Measurements from ENCODE around the gene FOCAD. TPM values are rescaled to one million over a fixed set of nuclear protein-coding genes. Genes with fewer than 3 reads are reported as not detected.

The FOCAD gene
- total RNA-seq, 8 experiments from 2014 or later: 23.1 to 59.7 (median 43.2) TPM

- H3K27ac ChIP-seq: no peak overlapping the region
- H3K4me3 ChIP-seq: no peak overlapping the region
- ATAC-seq (replicated peaks in 6 of 8): peak in 2 of 8 experiments; percentile 79 to 85
- in situ Hi-C loops (cut with MboI; ENCODE audit: low pct_unique_long_range_greater_than_20kb in 2 of 9, low sequenced_read_pairs in 9 of 9, unreplicated experiment in 9 of 9): no loop called here
- WGBS, 10 experiments: 0 to 90% (median 57%) methylated on average over 1 of the region's 1 CpG; no CpG with 5 or more reads in 1 of the 10 experiments
- peaks cover 0 to 45% of the 10 kb centered on the region in 2 donors for H3K4me1 ChIP-seq (replicated peaks in 1 of 2)
These were observed 62.9 kb downstream of the FOCAD start for GRCh38 chr9:20746967-20747366.

- in situ Hi-C loops (cut with MboI; ENCODE audit: low pct_unique_long_range_greater_than_20kb in 2 of 9, low sequenced_read_pairs in 9 of 9, unreplicated experiment in 9 of 9): no loop called here
- Histone ChIP-seq H3K4me3 (no peak overlapping the region), H3K4me1 (replicated peaks in 1 of 2) (peaks cover 0 to 26% of the 10 kb centered on the region in 2 donors), H3K27ac (no peak overlapping the region)
- WGBS, 10 experiments: 0 to 50% (median 33%) methylated on average over 1 of the region's 1 CpG; no CpG with 5 or more reads in 5 of the 10 experiments
- ATAC-seq (replicated peaks in 6 of 8): peak in 6 of 8 experiments; percentile 41 to 79 (median 60)
These were observed 65.6 kb downstream of the FOCAD start for GRCh38 chr9:20749496-20750198.

GRCh38 chr9:20753761-20754160 lies 69.7 kb downstream of the FOCAD start:
- ATAC-seq (replicated peaks in 6 of 8): no peak
- Histone ChIP-seq H3K4me1 (replicated peaks in 1 of 2) (peaks cover 0 to 21% of the 10 kb centered on the region in 2 donors), H3K27ac (no peak overlapping the region), H3K4me3 (no peak overlapping the region)
- in situ Hi-C loops (cut with MboI; ENCODE audit: low pct_unique_long_range_greater_than_20kb in 2 of 9, low sequenced_read_pairs in 9 of 9, unreplicated experiment in 9 of 9): no loop called here
- WGBS, 10 experiments: 22 to 100% (median 71%) methylated on average over 1 to 3 of the region's 3 CpGs; no CpG with 5 or more reads in 1 of the 10 experiments

- no peak overlapping the region for H3K4me3 ChIP-seq
- WGBS, 10 experiments: 40 to 100% (median 73%) methylated on average over 1 to 2 of the region's 2 CpGs; no CpG with 5 or more reads in 2 of the 10 experiments
- H3K27ac ChIP-seq: no peak overlapping the region
- peak in 2 of 8 experiments; percentile 45 to 66 for ATAC-seq (replicated peaks in 6 of 8)
- peaks cover 0 to 13% of the 10 kb centered on the region in 2 donors for H3K4me1 ChIP-seq (replicated peaks in 1 of 2)
- in situ Hi-C loops (cut with MboI; ENCODE audit: low pct_unique_long_range_greater_than_20kb in 2 of 9, low sequenced_read_pairs in 9 of 9, unreplicated experiment in 9 of 9): no loop called here
These were observed 70.5 kb downstream of the FOCAD start for GRCh38 chr9:20754556-20754955.

GRCh38 chr9:20760246-20760891 lies 76.3 kb downstream of the FOCAD start:
- H3K4me3 ChIP-seq: no peak overlapping the region
- in situ Hi-C loops (cut with MboI; ENCODE audit: low pct_unique_long_range_greater_than_20kb in 2 of 9, low sequenced_read_pairs in 9 of 9, unreplicated experiment in 9 of 9): no loop called here
- ATAC-seq (replicated peaks in 6 of 8): peak in 2 of 8 experiments; percentile 42 to 47
- no peak overlapping the region for H3K27ac ChIP-seq
- H3K4me1 ChIP-seq (replicated peaks in 1 of 2): no peaks in the 10 kb centered on the region
- 50 to 100% (median 94%) methylated on average over 1 to 3 of the region's 3 CpGs; no CpG with 5 or more reads in 2 of the 10 experiments for WGBS, 10 experiments

- ATAC-seq (replicated peaks in 6 of 8): no peak
- H3K4me3 ChIP-seq: no peak overlapping the region
- 93 to 100% (median 100%) methylated on average over 1 of the region's 1 CpG; no CpG with 5 or more reads in 4 of the 10 experiments for WGBS, 10 experiments
- in situ Hi-C loops (cut with MboI; ENCODE audit: low pct_unique_long_range_greater_than_20kb in 2 of 9, low sequenced_read_pairs in 9 of 9, unreplicated experiment in 9 of 9): no loop called here
- H3K27ac ChIP-seq: no peak overlapping the region
- no peaks in the 10 kb centered on the region for H3K4me1 ChIP-seq (replicated peaks in 1 of 2)
These were observed 86.9 kb downstream of the FOCAD start for GRCh38 chr9:20770947-20771346.

GRCh38 chr9:20771729-20772128 lies 87.7 kb downstream of the FOCAD start:
- in situ Hi-C loops (cut with MboI; ENCODE audit: low pct_unique_long_range_greater_than_20kb in 2 of 9, low sequenced_read_pairs in 9 of 9, unreplicated experiment in 9 of 9): no loop called here
- Histone ChIP-seq H3K4me1 (replicated peaks in 1 of 2) (no peaks in the 10 kb centered on the region), H3K4me3 (no peak overlapping the region), H3K27ac (no peak overlapping the region)
- 29 to 100% (median 91%) methylated on average over 1 to 2 of the region's 2 CpGs; no CpG with 5 or more reads in 4 of the 10 experiments for WGBS, 10 experiments
- peak in 2 of 8 experiments; percentile 56 to 77 for ATAC-seq (replicated peaks in 6 of 8)

- 88 to 100% (median 98%) methylated on average over 1 to 2 of the region's 2 CpGs for WGBS, 10 experiments
- H3K4me1 ChIP-seq (replicated peaks in 1 of 2): no peaks in the 10 kb centered on the region
- in situ Hi-C loops (cut with MboI; ENCODE audit: low pct_unique_long_range_greater_than_20kb in 2 of 9, low sequenced_read_pairs in 9 of 9, unreplicated experiment in 9 of 9): no loop called here
- ATAC-seq (replicated peaks in 6 of 8): no peak
- no peak overlapping the region for H3K4me3 ChIP-seq
- H3K27ac ChIP-seq: no peak overlapping the region
These were observed 91.6 kb downstream of the FOCAD start for GRCh38 chr9:20775683-20776082.

- in situ Hi-C loops (cut with MboI; ENCODE audit: low pct_unique_long_range_greater_than_20kb in 2 of 9, low sequenced_read_pairs in 9 of 9, unreplicated experiment in 9 of 9): no loop called here
- H3K27ac ChIP-seq: no peak overlapping the region
- H3K4me3 ChIP-seq: no peak overlapping the region
- no peaks in the 10 kb centered on the region for H3K4me1 ChIP-seq (replicated peaks in 1 of 2)
- peak in 1 of 8 experiments; percentile 60 for ATAC-seq (replicated peaks in 6 of 8)
These were observed 97.0 kb downstream of the FOCAD start for GRCh38 chr9:20781092-20781491.

- no peak overlapping the region for H3K4me3 ChIP-seq
- H3K4me1 ChIP-seq (replicated peaks in 1 of 2): no peaks in the 10 kb centered on the region
- WGBS, 10 experiments: 80 to 100% (median 90%) methylated on average over 2 to 5 of the region's 5 CpGs; no CpG with 5 or more reads in 3 of the 10 experiments
- in situ Hi-C loops (cut with MboI; ENCODE audit: low pct_unique_long_range_greater_than_20kb in 2 of 9, low sequenced_read_pairs in 9 of 9, unreplicated experiment in 9 of 9): no loop called here
- H3K27ac ChIP-seq: no peak overlapping the region
- ATAC-seq (replicated peaks in 6 of 8): no peak
These were observed 98.2 kb downstream of the FOCAD start for GRCh38 chr9:20782289-20782688.

- H3K4me3 ChIP-seq: no peak overlapping the region
- in situ Hi-C loops (cut with MboI; ENCODE audit: low pct_unique_long_range_greater_than_20kb in 2 of 9, low sequenced_read_pairs in 9 of 9, unreplicated experiment in 9 of 9): no loop called here
- 83 to 100% (median 98%) methylated on average over 1 to 3 of the region's 3 CpGs for WGBS, 10 experiments
- ATAC-seq (replicated peaks in 6 of 8): no peak
- no peaks in the 10 kb centered on the region for H3K4me1 ChIP-seq (replicated peaks in 1 of 2)
- no peak overlapping the region for H3K27ac ChIP-seq
These were observed 99.3 kb downstream of the FOCAD start for GRCh38 chr9:20783057-20784038.

GRCh38 chr9:20784196-20784595 lies 100.1 kb downstream of the FOCAD start:
- no peak for ATAC-seq (replicated peaks in 6 of 8)
- H3K4me1 ChIP-seq (replicated peaks in 1 of 2): no peaks in the 10 kb centered on the region
- no peak overlapping the region for H3K27ac ChIP-seq
- in situ Hi-C loops (cut with MboI; ENCODE audit: low pct_unique_long_range_greater_than_20kb in 2 of 9, low sequenced_read_pairs in 9 of 9, unreplicated experiment in 9 of 9): no loop called here
- WGBS, 10 experiments: 77 to 100% (median 100%) methylated on average over 1 of the region's 1 CpG; no CpG with 5 or more reads in 4 of the 10 experiments
- no peak overlapping the region for H3K4me3 ChIP-seq

GRCh38 chr9:20786807-20787206 lies 102.7 kb downstream of the FOCAD start:
- no peak for ATAC-seq (replicated peaks in 6 of 8)
- 50 to 100% (median 72%) methylated on average over 1 of the region's 1 CpG; no CpG with 5 or more reads in 6 of the 10 experiments for WGBS, 10 experiments
- Histone ChIP-seq H3K27ac (no peak overlapping the region), H3K4me1 (replicated peaks in 1 of 2) (no peaks in the 10 kb centered on the region), H3K4me3 (no peak overlapping the region)
- in situ Hi-C loops (cut with MboI; ENCODE audit: low pct_unique_long_range_greater_than_20kb in 2 of 9, low sequenced_read_pairs in 9 of 9, unreplicated experiment in 9 of 9): no loop called here

Data from motor neuron (in vitro differentiated cells).